ENCODE data around the gene CCDC149.

Gene CCDC149

DNA sequence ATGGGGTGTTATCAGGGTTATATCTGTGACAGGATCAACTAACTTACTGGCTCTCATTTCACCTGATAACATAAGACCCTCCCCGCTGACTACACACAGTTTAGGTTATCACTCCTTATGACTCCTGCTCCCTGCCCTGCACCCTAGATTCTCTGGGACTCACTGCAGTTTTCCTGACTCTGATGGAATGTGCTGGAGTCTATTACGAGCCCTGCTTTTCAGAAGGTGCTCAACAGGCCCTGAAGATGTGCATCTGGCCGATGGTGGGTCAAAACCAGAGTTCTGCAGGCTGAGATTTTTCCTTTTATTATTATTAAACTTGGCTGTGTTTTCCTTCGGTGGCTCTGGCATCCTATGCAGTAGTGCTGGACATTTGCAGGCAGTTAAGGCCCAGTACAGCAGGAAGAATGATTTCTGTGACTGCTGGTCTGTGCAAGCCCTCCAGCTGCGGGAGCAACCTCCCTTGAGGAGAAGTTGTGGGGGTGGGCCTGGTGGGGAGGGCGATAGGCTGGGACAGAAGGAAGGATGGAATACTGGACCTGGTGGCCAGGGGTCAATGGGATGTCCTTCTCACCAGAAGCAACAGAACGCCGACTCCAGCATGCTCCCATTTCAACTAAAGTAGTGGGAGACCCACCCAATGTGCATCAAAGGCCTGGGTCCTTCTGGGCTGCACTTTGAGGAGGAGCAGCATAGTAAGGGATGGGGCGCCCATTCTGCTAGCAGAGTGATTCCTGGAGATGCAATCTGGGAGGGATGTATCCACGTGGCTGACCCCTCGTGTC, 106.4 kb downstream of the CCDC149 start:
- Histone ChIP-seq H3K4me3 (ENCODE audit: low read depth, low read length) (no peak overlapping the region), H3K9me3 (no peaks in the 10 kb centered on the region), H3K36me3 (no peaks in the 10 kb centered on the region), H3K4me1 (no peaks in the 10 kb centered on the region), H3K27me3 (no peaks in the 10 kb centered on the region)
- TF ChIP-seq, protein P1, sequence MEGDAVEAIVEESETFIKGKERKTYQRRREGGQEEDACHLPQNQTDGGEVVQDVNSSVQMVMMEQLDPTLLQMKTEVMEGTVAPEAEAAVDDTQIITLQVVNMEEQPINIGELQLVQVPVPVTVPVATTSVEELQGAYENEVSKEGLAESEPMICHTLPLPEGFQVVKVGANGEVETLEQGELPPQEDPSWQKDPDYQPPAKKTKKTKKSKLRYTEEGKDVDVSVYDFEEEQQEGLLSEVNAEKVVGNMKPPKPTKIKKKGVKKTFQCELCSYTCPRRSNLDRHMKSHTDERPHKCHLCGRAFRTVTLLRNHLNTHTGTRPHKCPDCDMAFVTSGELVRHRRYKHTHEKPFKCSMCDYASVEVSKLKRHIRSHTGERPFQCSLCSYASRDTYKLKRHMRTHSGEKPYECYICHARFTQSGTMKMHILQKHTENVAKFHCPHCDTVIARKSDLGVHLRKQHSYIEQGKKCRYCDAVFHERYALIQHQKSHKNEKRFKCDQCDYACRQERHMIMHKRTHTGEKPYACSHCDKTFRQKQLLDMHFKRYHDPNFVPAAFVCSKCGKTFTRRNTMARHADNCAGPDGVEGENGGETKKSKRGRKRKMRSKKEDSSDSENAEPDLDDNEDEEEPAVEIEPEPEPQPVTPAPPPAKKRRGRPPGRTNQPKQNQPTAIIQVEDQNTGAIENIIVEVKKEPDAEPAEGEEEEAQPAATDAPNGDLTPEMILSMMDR (IDR thresholded peaks at IDR 0.05; ENCODE audit: low read depth, low read length), result no peak
- DNase-seq, result no peak

DNA sequence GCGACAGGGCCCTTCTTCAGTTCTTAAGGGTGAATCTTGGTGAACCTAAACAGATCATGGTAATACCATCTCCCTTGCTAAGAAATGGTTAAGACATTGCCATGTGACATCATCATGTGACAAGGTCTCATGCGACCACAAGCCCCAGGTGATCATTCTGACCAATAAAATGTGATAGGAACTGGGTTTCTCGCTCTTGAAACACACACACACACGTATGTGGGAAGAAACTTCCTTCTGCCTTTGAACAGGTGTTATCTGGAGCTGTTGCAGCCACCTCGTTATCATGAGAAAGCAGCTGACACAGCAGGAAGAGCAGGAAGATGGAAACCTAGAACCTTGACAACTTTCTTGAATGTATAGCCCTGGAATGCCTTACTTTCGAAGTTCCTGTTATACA, 107.3 kb downstream of the CCDC149 start:
- TF ChIP-seq, protein P1 (IDR thresholded peaks at IDR 0.05; ENCODE audit: low read depth, low read length), result no peak

DNA sequence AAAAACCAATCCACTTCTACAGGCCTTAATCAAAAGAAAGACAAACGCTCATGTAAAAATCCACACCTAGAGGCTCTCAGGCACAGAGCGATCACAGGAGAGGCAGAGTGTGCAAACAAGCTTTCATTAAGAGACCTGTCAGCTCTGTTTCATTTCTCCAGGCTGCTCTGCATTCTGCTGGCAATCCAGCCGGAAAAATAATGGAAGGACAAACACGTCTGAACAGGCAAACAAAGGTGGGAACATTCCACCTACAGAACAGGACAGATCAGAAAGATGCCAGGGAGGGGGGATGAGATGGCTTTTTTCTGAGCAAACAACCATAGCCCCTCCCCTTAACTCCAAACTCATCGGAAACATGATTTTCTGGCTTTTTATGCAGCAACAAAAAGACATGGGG, 107.8 kb downstream of the CCDC149 start:
- no peaks in the 10 kb centered on the region for H3K36me3 ChIP-seq
- no peaks in the 10 kb centered on the region for H3K4me1 ChIP-seq
- H3K27me3 ChIP-seq, result no peaks in the 10 kb centered on the region
- no peak for DNase-seq
- H3K9me3 ChIP-seq, result no peaks in the 10 kb centered on the region
- no peak overlapping the region for H3K4me3 ChIP-seq (ENCODE audit: low read depth, low read length)
- TF ChIP-seq, protein P1 (IDR thresholded peaks at IDR 0.05; ENCODE audit: low read depth, low read length), result no peak

More for the DNA sequence above, 107.3 kb downstream of the CCDC149 start:
- H3K27me3 ChIP-seq, result no peaks in the 10 kb centered on the region
- DNase-seq, result no peak
- no peaks in the 10 kb centered on the region for H3K36me3 ChIP-seq
- no peaks in the 10 kb centered on the region for H3K4me1 ChIP-seq
- no peak overlapping the region for H3K4me3 ChIP-seq (ENCODE audit: low read depth, low read length)
- H3K9me3 ChIP-seq, result no peaks in the 10 kb centered on the region

DNA sequence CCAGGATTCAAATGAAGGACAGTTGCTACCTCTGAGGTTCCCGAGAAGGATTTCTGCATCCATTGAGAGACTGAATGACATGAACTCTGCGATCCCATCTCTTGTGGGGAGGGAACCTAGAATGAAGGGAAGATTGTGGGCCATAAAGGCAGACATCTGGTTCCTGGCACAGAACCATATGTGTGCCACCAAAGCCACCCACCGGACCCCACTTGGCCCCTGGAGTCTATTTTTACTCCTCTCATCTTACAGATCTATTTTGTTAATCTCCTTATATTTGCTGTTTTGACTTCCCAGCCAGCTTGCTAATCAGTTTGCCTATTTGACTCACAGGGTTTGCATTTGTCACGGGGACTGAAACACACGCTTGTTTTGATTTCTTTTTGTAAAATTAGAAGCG, 110.2 kb downstream of the CCDC149 start:
- TF ChIP-seq, protein P1 (IDR thresholded peaks at IDR 0.05; ENCODE audit: low read depth, low read length), result no peak
- Histone ChIP-seq H3K27me3 (no peaks in the 10 kb centered on the region), H3K36me3 (no peaks in the 10 kb centered on the region), H3K4me1 (no peaks in the 10 kb centered on the region), H3K9me3 (no peaks in the 10 kb centered on the region), H3K4me3 (ENCODE audit: low read depth, low read length) (no peak overlapping the region)
- DNase-seq, result no peak

DNA sequence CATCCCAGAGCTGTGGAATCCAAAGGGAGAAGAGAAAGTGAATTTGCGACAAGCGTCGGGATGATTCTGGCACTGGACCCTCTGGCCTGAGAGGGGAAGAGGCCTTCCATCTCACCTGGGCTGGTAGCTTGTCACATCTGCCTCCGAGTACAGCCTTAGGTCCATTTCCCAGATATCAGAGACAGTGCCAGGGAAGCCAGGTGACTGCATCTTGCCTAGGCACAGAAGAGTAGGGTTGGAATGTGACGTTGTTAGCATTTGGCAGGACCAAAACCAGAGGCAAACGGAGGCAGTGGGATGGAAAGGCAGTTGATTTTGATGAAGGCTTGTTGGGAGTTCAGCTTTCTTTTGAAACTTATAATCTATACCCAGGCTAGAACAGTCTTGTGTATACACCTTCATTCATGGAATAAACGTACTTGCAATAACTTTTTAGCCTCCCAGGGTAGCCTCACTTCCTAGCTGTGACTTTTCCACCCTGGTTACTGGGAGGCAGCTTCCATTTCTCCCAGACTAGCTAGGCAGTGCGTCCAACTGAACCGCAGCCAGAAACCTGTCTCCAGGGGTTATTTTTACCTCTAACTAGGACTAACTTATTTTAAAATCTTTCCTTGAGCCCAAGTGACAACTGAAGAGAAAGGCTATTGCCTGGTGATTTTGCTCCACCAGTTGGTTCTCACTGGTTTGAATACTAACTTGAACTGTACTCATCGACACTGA, 111.5 kb downstream of the CCDC149 start:
- Histone ChIP-seq H3K4me3 (ENCODE audit: low read depth, low read length) (no peak overlapping the region), H3K36me3 (no peaks in the 10 kb centered on the region), H3K27me3 (no peaks in the 10 kb centered on the region), H3K9me3 (no peaks in the 10 kb centered on the region), H3K4me1 (no peaks in the 10 kb centered on the region)
- DNase-seq, result no peak
- TF ChIP-seq, protein P1 (IDR thresholded peaks at IDR 0.05; ENCODE audit: low read depth, low read length), result no peak
